Measurements from ENCODE around the gene SCGB3A1.

SCGB3A1 gene

GRCh38 chr5:180590543-180591310 is 572 bp downstream of the SCGB3A1 start:
- DNase-seq (ENCODE audit: low read depth, low spot score) = no peak

GRCh38 chr5:180589771-180590542 is 1.3 kb downstream of the SCGB3A1 start:
- DNase-seq (ENCODE audit: low read depth, low spot score) = no peak

GRCh38 chr5:180586870-180587269 is 4.4 kb downstream of the SCGB3A1 start:
- DNase-seq (ENCODE audit: low read depth, low spot score) = no peak

- DNase-seq (ENCODE audit: low read depth, low spot score) = no peak
Observed at GRCh38 chr5:180586204-180586603, 5.1 kb downstream of the SCGB3A1 start.

GRCh38 chr5:180583738-180584137 is 7.6 kb downstream of the SCGB3A1 start:
- DNase-seq (ENCODE audit: low read depth, low spot score) = no peak

GRCh38 chr5:180580681-180581080 is 10.6 kb downstream of the SCGB3A1 start:
- no peak for DNase-seq (ENCODE audit: low read depth, low spot score)

GRCh38 chr5:180575571-180575970 is 15.7 kb downstream of the SCGB3A1 start:
- no peak for DNase-seq (ENCODE audit: low read depth, low spot score)

- DNase-seq (ENCODE audit: low read depth, low spot score) = no peak
Observed at GRCh38 chr5:180568914-180569313, 22.4 kb downstream of the SCGB3A1 start.

- DNase-seq (ENCODE audit: low read depth, low spot score) = no peak
Observed at GRCh38 chr5:180563994-180564393, 27.3 kb downstream of the SCGB3A1 start.

GRCh38 chr5:180558232-180558631 is 33.1 kb downstream of the SCGB3A1 start:
- DNase-seq (ENCODE audit: low read depth, low spot score) = no peak

- no peak for DNase-seq (ENCODE audit: low read depth, low spot score)
Observed at GRCh38 chr5:180557217-180557809, 34.0 kb downstream of the SCGB3A1 start.

- DNase-seq (ENCODE audit: low read depth, low spot score) = no peak
Observed at GRCh38 chr5:180555168-180555921, 36.0 kb downstream of the SCGB3A1 start.

- DNase-seq (ENCODE audit: low read depth, low spot score) = no peak
Observed at GRCh38 chr5:180553530-180553929, 37.8 kb downstream of the SCGB3A1 start.

GRCh38 chr5:180548563-180548962 is 42.7 kb downstream of the SCGB3A1 start:
- DNase-seq (ENCODE audit: low read depth, low spot score) = no peak

- DNase-seq (ENCODE audit: low read depth, low spot score) = no peak
Observed at GRCh38 chr5:180545248-180545647, 46.1 kb downstream of the SCGB3A1 start.

- DNase-seq (ENCODE audit: low read depth, low spot score) = no peak
Observed at GRCh38 chr5:180541710-180542109, 49.6 kb downstream of the SCGB3A1 start.

Measured in brain pericyte (primary cell).